CD4-positive, alpha-beta memory T cell (primary cell): Measurements from ENCODE around the gene MTHFD2. TPM values are rescaled to one million over a fixed set of nuclear protein-coding genes. Genes with fewer than 3 reads are reported as not detected.
A peak's percentile ranks its signal among the peaks of the same experiment; 100 is the strongest.

Experiments used
- CTCF ChIA-PET: fragments of 350-600 bp; sonication (Branson Sonifier 250); formaldehyde crosslinking; loops from one replicate; lab custom pipeline; 2021; ENCODE audit warnings: inconsistent platforms; ENCODE audit not compliant: partially characterized antibody; lab: Charles Lee
- POLR2A ChIA-PET: fragments of 350-600 bp; sonication (Branson Sonifier 250); formaldehyde crosslinking; loops from one replicate; lab custom pipeline; 2021; ENCODE audit not compliant: partially characterized antibody; lab: Charles Lee
- DNase-seq, 5 donors: peaks; one replicate each; pipeline versions ENCODE4 v3.0.0 to v3.0.0-alpha.2; 2020 to 2022; ENCODE audit warnings: mixed read lengths in 1 of 5
- H3K27ac ChIP-seq: one replicate; pipeline ENCODE4 v1.7.0; 2013; ENCODE audit warnings: low read depth, low read length
- H3K27me3 ChIP-seq: 2 replicates; pipeline ENCODE4 v1.7.0; 2013; ENCODE audit warnings: mild to moderate bottlenecking, low read length, moderate library complexity; ENCODE audit not compliant: insufficient read depth
- H3K36me3 ChIP-seq: 2 replicates; pipeline ENCODE4 v1.7.0; 2013; ENCODE audit warnings: mild to moderate bottlenecking, low read length, moderate library complexity; ENCODE audit not compliant: insufficient read depth
- H3K4me1 ChIP-seq: 2 replicates; pipeline ENCODE4 v1.7.0; 2013; ENCODE audit warnings: mild to moderate bottlenecking, low read length, moderate library complexity; ENCODE audit not compliant: insufficient read depth
- H3K4me3 ChIP-seq, 2 donors: one replicate each; pipeline ENCODE4 v1.7.0; 2013; ENCODE audit warnings: low read length in 2 of 2, mild to moderate bottlenecking in 1 of 2
- H3K9me3 ChIP-seq, 2 donors: one replicate each; pipeline ENCODE4 v1.7.0; 2013; ENCODE audit warnings: low read length in 2 of 2, control low read depth in 1 of 2; ENCODE audit not compliant: control insufficient read depth in 1 of 2
- H3K27ac Mint-ChIP-seq, 7 donors: one replicate each; pipeline ENCODE4 v1.8.0; 2020 to 2021; ENCODE audit warnings: mixed read lengths in 7 of 7, mild to moderate bottlenecking in 6 of 7, inconsistent platforms in 3 of 7, moderate library complexity in 3 of 7
- H3K27me3 Mint-ChIP-seq, 2 donors: one replicate each; pipeline ENCODE4 v1.8.0; 2020 to 2021; ENCODE audit warnings: mixed read lengths in 2 of 2
- H3K36me3 Mint-ChIP-seq, 2 donors: one replicate each; pipeline ENCODE4 v1.8.0; 2020 to 2021; ENCODE audit warnings: mixed read lengths in 2 of 2, inconsistent platforms in 1 of 2, mild to moderate bottlenecking in 1 of 2
- H3K4me1 Mint-ChIP-seq, 4 donors: one replicate each; pipeline ENCODE4 v1.8.0; 2020 to 2021; ENCODE audit warnings: mixed read lengths in 4 of 4, mild to moderate bottlenecking in 1 of 4
- H3K4me3 Mint-ChIP-seq, 8 donors: one replicate each; pipeline ENCODE4 v1.8.0; 2020 to 2021; ENCODE audit warnings: mixed read lengths in 8 of 8, mild to moderate bottlenecking in 7 of 8, moderate library complexity in 6 of 8, inconsistent platforms in 3 of 8
- H3K9me3 Mint-ChIP-seq, 8 donors: one replicate each; pipeline ENCODE4 v1.8.0; 2020 to 2021; ENCODE audit warnings: mixed read lengths in 8 of 8, mild to moderate bottlenecking in 5 of 8, inconsistent platforms in 3 of 8, moderate library complexity in 1 of 8
- intact Hi-C: fragments of 100-400 bp; cut with micrococcal nuclease; formaldehyde crosslinking; loops from one replicate; pipeline ENCODE4 v1.15.1; 2023
- polyA plus RNA-seq, 2 donors: library from polyadenylated mRNA; unstranded; fragments of 300-500 nt; fragmentation: Illumina TruSeq; gene quantifications; one replicate each; pipeline ENCODE4 v1.2.3, GENCODE V29; 2021
- total RNA-seq, 2 experiments: library from RNA; stranded (reverse); gene quantifications; one replicate each; pipeline ENCODE4 v1.2.3, GENCODE V29; 2021

The MTHFD2 gene
- total and polyA plus RNA-seq, 4 experiments from 2014 or later = 13.7 to 25.0 (median 20.1) TPM

DNA sequence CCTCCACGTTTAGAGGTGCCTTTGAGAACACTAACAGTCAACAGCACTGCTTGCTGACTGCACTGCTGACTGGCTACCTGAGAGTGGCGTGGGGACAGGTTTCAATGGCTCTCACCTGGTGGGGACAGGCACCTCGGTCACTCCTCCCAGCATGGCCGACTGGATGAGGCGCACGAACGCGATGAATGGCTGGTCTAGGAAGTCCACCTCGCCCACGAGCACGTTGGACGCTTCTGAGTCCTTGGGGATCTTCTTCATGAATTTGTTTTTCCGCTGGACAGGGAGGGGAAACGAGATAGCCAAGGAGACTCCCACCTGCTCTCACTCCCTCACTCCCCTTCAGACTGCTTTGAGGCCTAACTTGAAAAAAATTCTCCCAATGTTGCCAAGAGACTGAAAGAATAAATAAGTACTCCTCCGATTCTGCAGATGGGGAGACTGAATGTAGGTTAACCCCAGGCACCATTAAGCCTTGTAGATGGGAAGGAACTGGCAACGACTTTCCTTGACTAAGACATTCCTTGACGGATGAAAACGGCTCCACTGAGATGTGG lies 57.3 kb downstream of the MTHFD2 start:
- Histone ChIP-seq H3K27me3 (no peaks in the 10 kb centered on the region), H3K27ac (no peak overlapping the region), H3K4me3 (no peak overlapping the region), H3K36me3 (no peaks in the 10 kb centered on the region), H3K9me3 (no peaks in the 10 kb centered on the region), H3K4me1 (no peaks in the 10 kb centered on the region)
- intact Hi-C loops = loop anchor here (10.0 kb wide), 1 partner anchor 431 kb away; the partner anchor contains the start of gene STAMBP
- no peak overlapping the region for H3K4me3 Mint-ChIP-seq
- CTCF ChIA-PET = no interaction called here
- no peaks in the 10 kb centered on the region for H3K27me3 Mint-ChIP-seq
- POLR2A ChIA-PET = no interaction called here
- no peaks in the 10 kb centered on the region for H3K9me3 Mint-ChIP-seq
- H3K4me1 Mint-ChIP-seq = peaks cover 0 to 1% (median under 1%) of the 10 kb centered on the region in 4 donors
- H3K27ac Mint-ChIP-seq = no peak overlapping the region
- no peak for DNase-seq
- peaks cover 11 to 24% of the 10 kb centered on the region in 2 donors for H3K36me3 Mint-ChIP-seq

DNA sequence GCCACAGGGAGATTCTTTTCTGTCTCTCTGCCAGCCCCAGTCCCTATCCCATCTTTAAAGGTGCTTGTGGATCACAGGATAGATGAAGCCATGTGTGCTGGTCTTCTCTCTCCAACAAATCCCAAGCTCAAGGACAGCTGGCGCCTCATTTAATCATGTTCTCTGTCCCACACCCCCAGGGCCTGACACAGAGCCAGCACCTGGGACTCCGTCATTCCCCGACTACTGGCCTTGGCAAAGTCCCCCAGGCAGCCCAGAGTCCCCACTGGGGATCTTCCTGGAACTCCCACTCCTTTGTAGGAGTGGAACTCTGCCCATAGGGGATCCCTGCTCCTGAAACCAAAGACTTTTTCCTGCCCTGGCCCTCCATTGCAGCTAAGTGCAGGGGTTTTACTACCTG lies 60.8 kb downstream of the MTHFD2 start:
- intact Hi-C loops = loop anchor here (10.0 kb wide), 1 partner anchor 434 kb away; the partner anchor contains the start of gene STAMBP
- Histone ChIP-seq H3K36me3 (no peaks in the 10 kb centered on the region), H3K9me3 (no peaks in the 10 kb centered on the region), H3K4me3 (no peak overlapping the region), H3K27me3 (no peaks in the 10 kb centered on the region), H3K27ac (no peak overlapping the region), H3K4me1 (no peaks in the 10 kb centered on the region)
- H3K9me3 Mint-ChIP-seq = no peaks in the 10 kb centered on the region
- H3K4me1 Mint-ChIP-seq = peaks cover 0 to under 1% (median 0%) of the 10 kb centered on the region in 4 donors
- ChIA-PET POLR2A (interaction anchor here (1.1 kb wide), 1 partner anchor 81 kb away, joined by 3 read pairs; no protein-coding TSS in a partner anchor), CTCF (interaction anchor here (1.1 to 2.8 kb wide), 4 partner anchors 9 to 76 kb away, joined by 5 to 12 read pairs (median 8); no protein-coding TSS in a partner anchor)
- peaks cover 15 to 34% of the 10 kb centered on the region in 2 donors for H3K36me3 Mint-ChIP-seq
- H3K27ac Mint-ChIP-seq = peak overlapping the region in 1 of 7 donors; percentile 27
- no peak for DNase-seq
- H3K4me3 Mint-ChIP-seq = no peak overlapping the region
- H3K27me3 Mint-ChIP-seq = no peaks in the 10 kb centered on the region

GRCh38 chr2:74259733-74260132 lies 61.3 kb downstream of the MTHFD2 start:
- CTCF ChIA-PET = interaction anchor here (1.8 to 2.8 kb wide), 2 partner anchors 10 to 75 kb away, joined by 5 to 12 read pairs; no protein-coding TSS in a partner anchor
- Mint-ChIP-seq H3K27me3 (no peaks in the 10 kb centered on the region), H3K4me1 (no peaks in the 10 kb centered on the region), H3K4me3 (no peak overlapping the region), H3K9me3 (no peaks in the 10 kb centered on the region), H3K36me3 (peaks cover 12 to 35% of the 10 kb centered on the region in 2 donors), H3K27ac (peak overlapping the region in 1 of 7 donors; percentile 27)
- DNase-seq = no peak
- POLR2A ChIA-PET = interaction anchor here (1.1 kb wide), 1 partner anchor 82 kb away, joined by 3 read pairs; no protein-coding TSS in a partner anchor
- Histone ChIP-seq H3K27me3 (no peaks in the 10 kb centered on the region), H3K9me3 (no peaks in the 10 kb centered on the region), H3K36me3 (no peaks in the 10 kb centered on the region), H3K4me1 (no peaks in the 10 kb centered on the region), H3K27ac (no peak overlapping the region), H3K4me3 (no peak overlapping the region)
- intact Hi-C loops = loop anchor here (10.0 kb wide), 1 partner anchor 435 kb away; the partner anchor contains the start of gene STAMBP

DNA sequence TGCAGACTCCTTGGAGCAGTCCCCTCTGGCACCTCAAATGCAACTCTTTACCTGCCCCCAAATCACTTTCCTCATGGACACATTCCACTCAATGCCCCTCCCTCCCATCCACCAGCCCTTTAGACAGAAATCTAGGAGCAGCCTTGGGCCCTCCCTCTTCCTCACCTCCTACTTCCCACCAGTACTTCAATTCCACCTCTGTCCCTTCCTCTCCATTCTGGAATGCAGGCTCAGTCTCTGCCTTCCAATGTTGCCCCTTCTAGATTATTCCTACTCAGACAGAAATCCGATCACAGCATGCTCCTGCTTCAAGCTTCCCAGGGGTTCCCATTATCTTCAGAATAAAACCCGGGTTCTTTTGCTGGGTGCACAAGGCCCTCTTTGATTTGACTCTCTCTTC lies 62.1 kb downstream of the MTHFD2 start:
- intact Hi-C loops = no loop called here
- Histone ChIP-seq H3K27ac (no peak overlapping the region), H3K27me3 (no peaks in the 10 kb centered on the region), H3K9me3 (no peaks in the 10 kb centered on the region), H3K4me3 (no peak overlapping the region), H3K4me1 (no peaks in the 10 kb centered on the region), H3K36me3 (no peaks in the 10 kb centered on the region)
- H3K27ac Mint-ChIP-seq = peak overlapping the region in 5 of 7 donors; percentile 30 to 77 (median 43)
- H3K4me3 Mint-ChIP-seq = no peak overlapping the region
- CTCF ChIA-PET = interaction anchor here (1.8 to 2.8 kb wide), 2 partner anchors 11 to 74 kb away, joined by 5 to 12 read pairs; no protein-coding TSS in a partner anchor
- peaks cover 12 to 40% of the 10 kb centered on the region in 2 donors for H3K36me3 Mint-ChIP-seq
- H3K9me3 Mint-ChIP-seq = no peaks in the 10 kb centered on the region
- no peaks in the 10 kb centered on the region for H3K4me1 Mint-ChIP-seq
- DNase-seq = no peak
- H3K27me3 Mint-ChIP-seq = no peaks in the 10 kb centered on the region
- POLR2A ChIA-PET = no interaction called here

- H3K4me1 Mint-ChIP-seq = peaks cover 0 to 7% (median under 1%) of the 10 kb centered on the region in 4 donors
- ChIA-PET CTCF (interaction anchor here (1.5 to 2.8 kb wide), 3 partner anchors 12 to 83 kb away, joined by 3 to 12 read pairs (median 5); partner anchors contain the start of gene MOB1A), POLR2A (no interaction called here)
- H3K4me1 ChIP-seq = peaks cover 1% of the 10 kb centered on the region
- peak overlapping the region in 1 of 7 donors; percentile 53 for H3K27ac Mint-ChIP-seq
- intact Hi-C loops = no loop called here
- H3K4me3 Mint-ChIP-seq = no peak overlapping the region
- H3K27ac ChIP-seq = no peak overlapping the region
- no peaks in the 10 kb centered on the region for H3K9me3 ChIP-seq
- no peaks in the 10 kb centered on the region for H3K27me3 Mint-ChIP-seq
- H3K36me3 ChIP-seq = no peaks in the 10 kb centered on the region
- no peak for DNase-seq
- peaks cover 12 to 36% of the 10 kb centered on the region in 2 donors for H3K36me3 Mint-ChIP-seq
- H3K27me3 ChIP-seq = no peaks in the 10 kb centered on the region
- H3K4me3 ChIP-seq = no peak overlapping the region
- no peaks in the 10 kb centered on the region for H3K9me3 Mint-ChIP-seq
Observed at GRCh38 chr2:74261204-74261864, 62.9 kb downstream of the MTHFD2 start.

- Histone ChIP-seq H3K9me3 (no peaks in the 10 kb centered on the region), H3K27me3 (no peaks in the 10 kb centered on the region), H3K36me3 (no peaks in the 10 kb centered on the region), H3K27ac (no peak overlapping the region), H3K4me3 (no peak overlapping the region), H3K4me1 (peaks cover 14% of the 10 kb centered on the region)
- no peak overlapping the region for H3K4me3 Mint-ChIP-seq
- ChIA-PET POLR2A (no interaction called here), CTCF (interaction anchor here (1.5 kb wide), 1 partner anchor 84 kb away, joined by 3 read pairs; the partner anchor contains the start of gene MOB1A)
- H3K27me3 Mint-ChIP-seq = no peaks in the 10 kb centered on the region
- H3K27ac Mint-ChIP-seq = peak overlapping the region in 1 of 7 donors; percentile 9
- H3K36me3 Mint-ChIP-seq = peaks cover 12 to 33% of the 10 kb centered on the region in 2 donors
- no peaks in the 10 kb centered on the region for H3K9me3 Mint-ChIP-seq
- intact Hi-C loops = no loop called here
- no peak for DNase-seq
- H3K4me1 Mint-ChIP-seq = peaks cover 9 to 17% (median 10%) of the 10 kb centered on the region in 4 donors
Observed at GRCh38 chr2:74262681-74263080, 64.3 kb downstream of the MTHFD2 start.

GRCh38 chr2:74264281-74264680 lies 65.9 kb downstream of the MTHFD2 start:
- H3K27me3 ChIP-seq = no peaks in the 10 kb centered on the region
- Mint-ChIP-seq H3K4me3 (no peak overlapping the region), H3K27me3 (no peaks in the 10 kb centered on the region), H3K9me3 (no peaks in the 10 kb centered on the region), H3K27ac (peak overlapping the region in 1 of 7 donors; percentile 37), H3K4me1 (peaks cover 9 to 17% (median 14%) of the 10 kb centered on the region in 4 donors), H3K36me3 (peaks cover 11 to 35% of the 10 kb centered on the region in 2 donors)
- H3K9me3 ChIP-seq = no peaks in the 10 kb centered on the region
- H3K36me3 ChIP-seq = no peaks in the 10 kb centered on the region
- H3K27ac ChIP-seq = no peak overlapping the region
- POLR2A ChIA-PET = no interaction called here
- peaks cover 20% of the 10 kb centered on the region for H3K4me1 ChIP-seq
- CTCF ChIA-PET = interaction anchor here (1.3 to 10.9 kb wide), 3 partner anchors 13 to 72 kb away, joined by 3 to 153 read pairs (median 3); no protein-coding TSS in a partner anchor
- no peak for DNase-seq
- intact Hi-C loops = no loop called here
- H3K4me3 ChIP-seq = no peak overlapping the region
